ENCODE measurements around the gene SOX14.

GRCh38 chr3:137762674-137763593 is 1.2 kb upstream of the SOX14 start:
- TF ChIP-seq CTCF (IDR thresholded peaks at IDR 0.05) (no peak), POLR2A (IDR thresholded peaks at IDR 0.05) (no peak)
